NB4 (cell line): ENCODE measurements around the gene NCOA3.
A peak's percentile ranks its signal among the peaks of the same experiment; 100 is the strongest.

ENCODE experiments used
- DNase-seq: peaks from one replicate; pipeline ENCODE4 v3.0.0; 2010; ENCODE audit warnings: low read depth
- H3K4me3 ChIP-seq: one replicate; pipeline ENCODE4 v1.5.1; 2011; ENCODE audit warnings: mild to moderate bottlenecking, low read depth, low read length, moderate library complexity
- MYC ChIP-seq: IDR thresholded peaks from 2 replicates; pipeline ENCODE4 v1.6.1; 2011; ENCODE audit warnings: low read depth, low read length
- POLR2A ChIP-seq: IDR thresholded peaks from 2 replicates; pipeline ENCODE4 v1.6.1; 2011; ENCODE audit warnings: mild to moderate bottlenecking; ENCODE audit not compliant: insufficient read length; ENCODE audit errors: extremely low read depth
- TF ChIP-seq, protein P1 (sequence below): IDR thresholded peaks from 2 replicates; pipeline ENCODE4 v1.6.1; 2011; ENCODE audit warnings: low read depth, low read length
- TF ChIP-seq, protein P2 (sequence below): IDR thresholded peaks from one replicate; pipeline ENCODE4 v1.5.1; 2012; ENCODE audit warnings: low read depth, low read length

NCOA3 gene

DNA sequence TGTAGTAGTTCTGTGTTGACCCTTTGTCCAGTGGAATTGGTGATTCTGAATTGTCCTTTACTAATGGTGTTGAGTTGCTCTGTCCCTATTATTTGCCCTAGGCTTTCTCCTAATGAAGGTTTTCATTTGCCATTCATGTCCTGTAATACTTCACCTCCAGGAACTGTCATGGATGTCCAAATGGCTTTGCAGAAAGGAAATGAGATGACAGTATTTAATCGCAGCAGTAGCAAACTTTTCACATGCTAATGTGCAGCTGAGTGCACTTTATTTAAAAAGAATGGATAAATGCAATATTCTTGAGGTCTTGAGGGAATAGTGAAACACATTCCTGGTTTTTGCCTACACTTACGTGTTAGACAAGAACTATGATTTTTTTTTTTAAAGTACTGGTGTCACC is 152.2 kb downstream of the NCOA3 start:
- no peak overlapping the region for H3K4me3 ChIP-seq
- TF ChIP-seq MYC (no peak), POLR2A (no peak)
- TF ChIP-seq, protein P1, sequence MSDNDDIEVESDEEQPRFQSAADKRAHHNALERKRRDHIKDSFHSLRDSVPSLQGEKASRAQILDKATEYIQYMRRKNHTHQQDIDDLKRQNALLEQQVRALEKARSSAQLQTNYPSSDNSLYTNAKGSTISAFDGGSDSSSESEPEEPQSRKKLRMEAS = no peak
- TF ChIP-seq, protein P2, sequence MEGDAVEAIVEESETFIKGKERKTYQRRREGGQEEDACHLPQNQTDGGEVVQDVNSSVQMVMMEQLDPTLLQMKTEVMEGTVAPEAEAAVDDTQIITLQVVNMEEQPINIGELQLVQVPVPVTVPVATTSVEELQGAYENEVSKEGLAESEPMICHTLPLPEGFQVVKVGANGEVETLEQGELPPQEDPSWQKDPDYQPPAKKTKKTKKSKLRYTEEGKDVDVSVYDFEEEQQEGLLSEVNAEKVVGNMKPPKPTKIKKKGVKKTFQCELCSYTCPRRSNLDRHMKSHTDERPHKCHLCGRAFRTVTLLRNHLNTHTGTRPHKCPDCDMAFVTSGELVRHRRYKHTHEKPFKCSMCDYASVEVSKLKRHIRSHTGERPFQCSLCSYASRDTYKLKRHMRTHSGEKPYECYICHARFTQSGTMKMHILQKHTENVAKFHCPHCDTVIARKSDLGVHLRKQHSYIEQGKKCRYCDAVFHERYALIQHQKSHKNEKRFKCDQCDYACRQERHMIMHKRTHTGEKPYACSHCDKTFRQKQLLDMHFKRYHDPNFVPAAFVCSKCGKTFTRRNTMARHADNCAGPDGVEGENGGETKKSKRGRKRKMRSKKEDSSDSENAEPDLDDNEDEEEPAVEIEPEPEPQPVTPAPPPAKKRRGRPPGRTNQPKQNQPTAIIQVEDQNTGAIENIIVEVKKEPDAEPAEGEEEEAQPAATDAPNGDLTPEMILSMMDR = no peak
- DNase-seq = no peak

DNA sequence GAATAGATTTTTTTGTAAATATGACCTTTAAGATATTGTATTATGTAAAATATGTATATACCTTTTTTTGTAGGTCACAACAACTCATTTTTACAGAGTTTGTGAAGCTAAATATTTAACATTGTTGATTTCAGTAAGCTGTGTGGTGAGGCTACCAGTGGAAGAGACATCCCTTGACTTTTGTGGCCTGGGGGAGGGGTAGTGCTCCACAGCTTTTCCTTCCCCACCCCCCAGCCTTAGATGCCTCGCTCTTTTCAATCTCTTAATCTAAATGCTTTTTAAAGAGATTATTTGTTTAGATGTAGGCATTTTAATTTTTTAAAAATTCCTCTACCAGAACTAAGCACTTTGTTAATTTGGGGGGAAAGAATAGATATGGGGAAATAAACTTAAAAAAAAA is 152.7 kb downstream of the NCOA3 start:
- H3K4me3 ChIP-seq = no peak overlapping the region
- DNase-seq = no peak
- TF ChIP-seq, protein P1 = no peak
- TF ChIP-seq POLR2A (no peak), MYC (no peak)
- TF ChIP-seq, protein P2 = no peak

DNA sequence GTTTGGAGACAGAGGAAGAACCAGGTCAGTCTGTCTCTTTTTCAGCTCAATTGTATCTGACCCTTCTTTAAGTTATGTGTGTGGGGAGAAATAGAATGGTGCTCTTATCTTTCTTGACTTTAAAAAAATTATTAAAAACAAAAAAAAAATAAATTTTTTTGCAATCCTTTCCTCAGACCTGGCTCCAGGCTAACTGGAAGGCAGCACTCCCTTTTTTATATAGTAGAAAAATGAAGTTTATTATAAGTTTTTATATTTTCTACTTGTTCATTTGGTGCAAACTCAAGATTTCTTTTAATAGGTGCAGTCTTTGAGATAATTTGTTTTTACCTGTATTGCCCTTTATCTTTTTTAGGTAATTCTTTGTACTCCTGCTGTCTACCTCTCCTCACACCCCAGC is 153.9 kb downstream of the NCOA3 start:
- H3K4me3 ChIP-seq = no peak overlapping the region
- DNase-seq = no peak
- TF ChIP-seq POLR2A (no peak), MYC (no peak)
- TF ChIP-seq, protein P2 = no peak

DNA sequence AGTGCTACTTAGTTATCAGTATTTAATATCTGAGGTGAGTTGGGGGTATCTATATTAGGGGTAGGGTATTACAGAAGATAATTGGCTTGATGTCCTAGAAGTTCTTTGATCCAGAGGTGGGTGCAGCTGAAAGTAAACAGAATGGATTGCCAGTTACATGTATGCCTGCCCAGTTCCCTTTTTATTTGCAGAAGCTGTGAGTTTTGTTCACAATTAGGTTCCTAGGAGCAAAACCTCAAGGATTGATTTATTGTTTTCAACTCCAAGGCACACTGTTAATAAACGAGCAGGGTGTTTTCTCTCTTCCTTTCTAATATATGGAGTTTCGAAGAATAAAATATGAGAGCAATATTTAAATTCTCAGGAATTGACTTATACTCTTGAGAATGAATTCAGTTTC is 154.6 kb downstream of the NCOA3 start:
- peak; percentile 21 for DNase-seq
- TF ChIP-seq POLR2A (no peak), MYC (no peak)
- TF ChIP-seq, protein P1 = no peak
- TF ChIP-seq, protein P2 = no peak
- H3K4me3 ChIP-seq = no peak overlapping the region

DNA sequence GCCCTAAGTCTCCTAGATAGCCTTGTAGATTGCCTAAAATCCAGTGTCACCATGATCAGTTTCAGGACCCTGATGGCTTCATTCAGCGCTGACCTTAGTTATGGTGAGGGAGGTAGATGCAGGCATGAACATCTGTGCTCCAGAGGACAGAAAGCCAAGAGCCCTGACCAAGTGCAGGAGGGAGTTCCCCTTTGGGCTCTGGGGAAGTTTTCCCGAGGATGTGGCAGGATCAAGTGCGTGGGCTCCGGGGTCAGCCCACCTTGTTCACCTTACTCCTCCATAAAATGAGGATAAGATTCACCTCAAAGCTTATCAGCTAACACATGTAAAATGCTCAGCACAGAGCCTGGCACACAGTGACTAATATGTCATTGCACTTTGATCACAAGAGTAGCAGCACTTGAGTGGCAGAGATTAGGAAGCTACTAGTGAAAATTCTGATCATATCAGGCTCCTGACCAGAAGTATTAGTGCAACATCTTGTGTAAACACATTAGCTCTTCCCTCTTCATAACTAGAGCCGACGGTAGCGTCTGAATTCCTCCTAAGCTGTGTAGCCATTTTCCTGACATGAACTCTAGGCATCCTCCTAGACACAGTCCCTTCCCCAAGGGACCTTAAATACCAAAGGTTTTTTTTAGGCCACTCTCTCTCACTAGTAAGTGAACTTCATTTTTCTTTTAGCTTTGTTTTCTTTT is 158.4 kb downstream of the NCOA3 start:
- DNase-seq = no peak
- TF ChIP-seq POLR2A (no peak), MYC (no peak)
- TF ChIP-seq, protein P1 = no peak
- TF ChIP-seq, protein P2 = no peak
- H3K4me3 ChIP-seq = no peak overlapping the region

DNA sequence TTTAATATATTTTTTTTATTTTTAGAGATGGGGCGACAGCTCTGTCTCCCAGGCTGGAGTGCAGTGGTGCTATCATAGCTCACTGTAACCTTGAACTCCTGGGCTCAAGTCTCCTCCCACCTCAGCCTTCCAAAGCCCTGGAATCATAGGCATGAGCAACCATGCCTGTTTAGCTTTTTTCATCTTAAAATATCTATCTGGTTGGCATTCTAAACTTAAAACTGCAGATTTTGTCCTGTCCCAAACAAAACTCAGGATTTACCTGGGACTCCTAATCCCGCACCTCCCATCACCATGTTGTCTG is 158.9 kb downstream of the NCOA3 start:
- TF ChIP-seq POLR2A (no peak), MYC (no peak)
- TF ChIP-seq, protein P1 = no peak
- TF ChIP-seq, protein P2 = no peak
- no peak for DNase-seq
- H3K4me3 ChIP-seq = no peak overlapping the region
